ENCODE data around the gene SDK1. TPM values are rescaled to one million over a fixed set of nuclear protein-coding genes. Genes with fewer than 3 reads are reported as not detected.

SDK1 gene
- total and polyA plus RNA-seq, 2 donors (not counting 3 experiments of a cell fraction or from before 2014, with no cell fraction given) = 1.6 to 3.9 TPM

- no peak overlapping the region for H3K4me2 ChIP-seq (ENCODE audit: insufficient read depth, low read length)
- no peak for TF ChIP-seq JUN (IDR thresholded peaks at IDR 0.05; ENCODE audit: borderline replicate concordance, insufficient read depth, insufficient read length, low read depth)
- intact Hi-C loops (cut with micrococcal nuclease) (no loop called here), dilution Hi-C loops (cut with MboI; ENCODE audit: extremely low pct_ligation_motif_present, low sequenced_read_pairs) (no loop called here)
- H3K27ac ChIP-seq (ENCODE audit: insufficient read depth, low read depth, low read length) = no peak overlapping the region
- no peak overlapping the region for H3K9ac ChIP-seq (replicated peaks; ENCODE audit: extremely low read depth, insufficient read depth, low read length)
- BruUV-seq (replicated peaks) = no TSS peak
- no peaks in the 10 kb centered on the region for H3K9me1 ChIP-seq (replicated peaks; ENCODE audit: control insufficient read depth, extremely low read depth, insufficient read depth, low read length)
- no peak overlapping the region for H2AFZ ChIP-seq (ENCODE audit: low read depth, low read length)
- no peaks in the 10 kb centered on the region for H3K79me2 ChIP-seq (ENCODE audit: control insufficient read depth, insufficient read depth, low read length)
- POLR2A ChIA-PET = no interaction called here
- no peak for DNase-seq (ENCODE audit: low read depth, low spot score)
- H3K4me1 ChIP-seq (ENCODE audit: control insufficient read depth, extremely low read depth, insufficient read depth, low read length) = no peaks in the 10 kb centered on the region
- FAIRE-seq = no peak
- H3K36me3 ChIP-seq (ENCODE audit: control insufficient read depth in 2 of 2, extremely low read depth in 1 of 2, insufficient read depth in 2 of 2, low read length in 2 of 2) = no peaks in the 10 kb centered on the region
- no peak overlapping the region for H3K4me3 ChIP-seq (replicated peaks in 1 of 3; ENCODE audit: insufficient read depth in 1 of 3, low read depth in 1 of 3, low read length in 3 of 3)
- no peaks in the 10 kb centered on the region for H3K27me3 ChIP-seq (ENCODE audit: control insufficient read depth in 2 of 2, insufficient read depth in 2 of 2, low read length in 2 of 2)
- H4K20me1 ChIP-seq (replicated peaks; ENCODE audit: control insufficient read depth, extremely low read depth, insufficient read depth, low read length) = no peaks in the 10 kb centered on the region
- no peaks in the 10 kb centered on the region for H3K9me3 ChIP-seq (replicated peaks; ENCODE audit: control insufficient read depth, insufficient read depth, low read length)
- CTCF ChIA-PET = no interaction called here
These were observed 796.1 kb downstream of the SDK1 start for GRCh38 chr7:4097001-4097609.

GRCh38 chr7:4098169-4098568 lies 797.1 kb downstream of the SDK1 start:
- TF ChIP-seq POLR2AphosphoS5 (IDR thresholded peaks at IDR 0.05; ENCODE audit: insufficient read depth, low read depth, low read length) = no peak
- TF ChIP-seq MYC (IDR thresholded peaks at IDR 0.05; ENCODE audit: low read depth, low read length) = no peak
- TF ChIP-seq POLR2A (IDR thresholded peaks at IDR 0.05; ENCODE audit: low read depth, low read length) = no peak
- no peak for TF ChIP-seq EZH2 (IDR thresholded peaks at IDR 0.05; ENCODE audit: borderline replicate concordance, low read depth, low read length, severe bottlenecking)
- no peak for TF ChIP-seq JUN (IDR thresholded peaks at IDR 0.05; ENCODE audit: borderline replicate concordance, insufficient read depth, insufficient read length, low read depth)
- no peak for TF ChIP-seq CTCF (IDR thresholded peaks at IDR 0.05; ENCODE audit: extremely low read depth in 1 of 2, insufficient read depth in 1 of 2, low read depth in 1 of 2, low read length in 2 of 2)
- no peak for TF ChIP-seq FOS (IDR thresholded peaks at IDR 0.05; ENCODE audit: borderline replicate concordance, insufficient read depth, low read length)
- TF ChIP-seq MAX (IDR thresholded peaks at IDR 0.05; ENCODE audit: insufficient read depth, insufficient read length) = no peak
- TF ChIP-seq GATA2 (IDR thresholded peaks at IDR 0.05; ENCODE audit: insufficient read depth, insufficient read length, low read depth, low read length) = no peak
- CTCF ChIA-PET = no interaction called here
- Histone ChIP-seq H3K4me3 (replicated peaks in 1 of 3; ENCODE audit: insufficient read depth in 1 of 3, low read depth in 1 of 3, low read length in 3 of 3) (no peak overlapping the region), H3K79me2 (ENCODE audit: control insufficient read depth, insufficient read depth, low read length) (no peaks in the 10 kb centered on the region), H3K9ac (replicated peaks; ENCODE audit: extremely low read depth, insufficient read depth, low read length) (no peak overlapping the region), H3K4me1 (ENCODE audit: control insufficient read depth, extremely low read depth, insufficient read depth, low read length) (no peaks in the 10 kb centered on the region), H3K9me3 (replicated peaks; ENCODE audit: control insufficient read depth, insufficient read depth, low read length) (no peaks in the 10 kb centered on the region), H4K20me1 (replicated peaks; ENCODE audit: control insufficient read depth, extremely low read depth, insufficient read depth, low read length) (no peaks in the 10 kb centered on the region), H2AFZ (ENCODE audit: low read depth, low read length) (no peak overlapping the region), H3K4me2 (ENCODE audit: insufficient read depth, low read length) (no peak overlapping the region), H3K36me3 (ENCODE audit: control insufficient read depth in 2 of 2, extremely low read depth in 1 of 2, insufficient read depth in 2 of 2, low read length in 2 of 2) (no peaks in the 10 kb centered on the region), H3K27ac (ENCODE audit: insufficient read depth, low read depth, low read length) (no peak overlapping the region), H3K27me3 (ENCODE audit: control insufficient read depth in 2 of 2, insufficient read depth in 2 of 2, low read length in 2 of 2) (no peaks in the 10 kb centered on the region), H3K9me1 (replicated peaks; ENCODE audit: control insufficient read depth, extremely low read depth, insufficient read depth, low read length) (no peaks in the 10 kb centered on the region)
- POLR2A ChIA-PET = no interaction called here
- FAIRE-seq = no peak
- no TSS peak for BruUV-seq (replicated peaks)
- no peak for DNase-seq (ENCODE audit: low read depth, low spot score)
- dilution Hi-C loops (cut with MboI; ENCODE audit: extremely low pct_ligation_motif_present, low sequenced_read_pairs) (no loop called here), intact Hi-C loops (cut with micrococcal nuclease) (no loop called here)

All from endothelial cell of umbilical vein (primary cell).